Heart left ventricle (tissue), 16 donors: ENCODE data around the gene HLA-F. TPM values are rescaled to one million over a fixed set of nuclear protein-coding genes. Genes with fewer than 3 reads are reported as not detected.
A peak's percentile ranks its signal among the peaks of the same experiment; 100 is the strongest.

Experiments
- ATAC-seq, 4 donors: fragments of 200-7000 bp; cut with Tn5 transposase; one replicate each; pipeline ENCODE4 v1.9.1; 2020 to 2022; ENCODE audit warnings: moderate library complexity in 4 of 4, mild to moderate bottlenecking in 3 of 4, moderate number of reproducible peaks in 1 of 4
- DNase-seq, 5 donors: peaks; one replicate each; pipeline ENCODE4 v3.0.0-alpha.2; 2020
- H3K27ac ChIP-seq, 12 donors: fragments of 200-600 bp; sonication (generic) in 4 of 12; one replicate each; pipeline versions ENCODE4 v1.5.0 to v1.8.0; 2016 to 2022; ENCODE audit warnings: mild to moderate bottlenecking in 2 of 12
- H3K27me3 ChIP-seq, 9 donors: fragments of 200-600 bp; sonication (generic) in 2 of 9; one replicate each; pipeline versions ENCODE4 v1.5.1 to v1.8.0; 2016 to 2022; ENCODE audit warnings: mild to moderate bottlenecking in 3 of 9
- H3K36me3 ChIP-seq, 9 donors: fragments of 200-600 bp; sonication (generic) in 2 of 9; one replicate each; pipeline versions ENCODE4 v1.5.0 to v1.8.0; 2018 to 2022; ENCODE audit warnings: mild to moderate bottlenecking in 2 of 9
- H3K4me1 ChIP-seq, 12 donors: fragments of 200-600 bp; sonication (generic) in 4 of 12; one replicate each; pipeline versions ENCODE4 v1.5.0 to v1.8.0; 2016 to 2022; ENCODE audit warnings: mild to moderate bottlenecking in 3 of 12
- H3K4me3 ChIP-seq, 12 donors: fragments of 200-600 bp; sonication (generic) in 4 of 12; one replicate each; pipeline versions ENCODE4 v1.5.0 to v1.8.0; 2017 to 2022; ENCODE audit warnings: mild to moderate bottlenecking in 9 of 12, moderate library complexity in 4 of 12
- H3K9me3 ChIP-seq, 12 donors: fragments of 200-600 bp; sonication (generic) in 4 of 12; one replicate each; pipeline versions ENCODE4 v1.5.0 to v1.8.0; 2016 to 2022; ENCODE audit warnings: mild to moderate bottlenecking in 1 of 12
- POLR2A ChIP-seq, 2 donors: fragments of 450-650 bp; IDR thresholded peaks; one replicate each; pipeline ENCODE4 v1.6.1; 2017; ENCODE audit warnings: antibody characterized with exemption in 2 of 2, mild to moderate bottlenecking in 2 of 2, moderate library complexity in 2 of 2
- WGBS, 4 donors: extraction: QIAGEN DNeasy Blood & Tissue Kit in 2 of 4; methylation state at CpG; one replicate each; pipeline versions ENCODE4 v1.1.5 to v1.1.7; 2013 to 2018; 5-methylcytosine and 5-hydroxymethylcytosine counted together
- intact Hi-C, 10 donors: fragments of 100-400 bp; cut with DNase I; formaldehyde crosslinking; loops; one replicate each; pipeline versions ENCODE4 v1.11.1 to v1.14.2; 2022
- polyA plus RNA-seq, 2 donors: library from polyadenylated mRNA; stranded (reverse); fragments of 200-250 nt; gene quantifications; one replicate each; pipeline ENCODE4 v1.2.3, GENCODE V29; 2013
- total RNA-seq, 9 donors: library from RNA; depleted of rRNA in 2 of 9; stranded (reverse); fragments of >200 nt in 2 of 9; fragmentation: NEBNext Ultra II Directional in 3 of 9; extraction: Animal tissue kit (Norgen Biotek cat#: 25700) in 3 of 9; gene quantifications; one replicate each; pipeline versions ENCODE4 v1.1.0 to v1.2.4, GENCODE V29; 2016 to 2023
- TF ChIP-seq, protein P1 (sequence below), 12 donors: fragments of 200-600 bp; sonication (generic) in 4 of 12; IDR thresholded peaks; one replicate each; pipeline versions ENCODE4 v1.5.0 to v1.8.0; 2018 to 2022; ENCODE audit warnings: antibody characterized with exemption in 12 of 12, mild to moderate bottlenecking in 5 of 12
- donor health status: ischemic (EF 13 %, LVEDD 7.1; RV severe dilation, severe dysfunction).
- donor health status: healthy with polysubstance abuse.
- donor health status: DM: no; HTN: yes; CAD: no.
- donor health status: DM: no; HTN: no; CAD: no.
- donor health status: ischemic (EF 25% LVEDD 6.9; RV normal size, moderate dysfunction).
- donor health status: ischemic (EF 25% LVEDD 5.7; RV mildly dilated, moderate dysfunction).
- donor health status: healthy.
- donor health status: DM: yes; HTN: yes; CAD: no.
- donor health status: ischemic (EF 35%, LVEDD 5.7; RV mildly dilated, moderate dysfunction).
- donor health status: nonischemic (EF 11% LVEDD 7.7; RV severe dilation, severe dysfunction).
- donor health status: DM: yes; HTN: yes; CAD: no.
- donor health status: PGD.
- donor health status: ischemic (EF 29% LVEDD 5.4; RV normal size, mild dysfunction).
- donor health status: nonischemic (EF 23%, LVEDD 6.1; RV moderate dilation, normal function).

Gene HLA-F
- total and polyA plus RNA-seq, 11 donors = 23.1 to 228 (median 37.8) TPM

GRCh38 chr6:29726571-29727194, 3.4 kb downstream of the HLA-F start:
- no peak for DNase-seq
- intact Hi-C loops = loop anchor here in 1 of 10 donors (1.0 kb wide), 1 partner anchor 20 kb away; no protein-coding TSS in a partner anchor
- Histone ChIP-seq H3K4me3 (peak overlapping the region in 2 of 12 donors; percentile 85 to 97), H3K9me3 (no peaks in the 10 kb centered on the region), H3K27ac (no peak overlapping the region), H3K27me3 (no peaks in the 10 kb centered on the region), H3K36me3 (peaks cover 0 to 50% (median 30%) of the 10 kb centered on the region in 9 donors), H3K4me1 (peaks cover 0 to 35% (median 16%) of the 10 kb centered on the region in 12 donors)
- no peak for TF ChIP-seq POLR2A (IDR thresholded peaks at IDR 0.05)
- TF ChIP-seq, protein P1, sequence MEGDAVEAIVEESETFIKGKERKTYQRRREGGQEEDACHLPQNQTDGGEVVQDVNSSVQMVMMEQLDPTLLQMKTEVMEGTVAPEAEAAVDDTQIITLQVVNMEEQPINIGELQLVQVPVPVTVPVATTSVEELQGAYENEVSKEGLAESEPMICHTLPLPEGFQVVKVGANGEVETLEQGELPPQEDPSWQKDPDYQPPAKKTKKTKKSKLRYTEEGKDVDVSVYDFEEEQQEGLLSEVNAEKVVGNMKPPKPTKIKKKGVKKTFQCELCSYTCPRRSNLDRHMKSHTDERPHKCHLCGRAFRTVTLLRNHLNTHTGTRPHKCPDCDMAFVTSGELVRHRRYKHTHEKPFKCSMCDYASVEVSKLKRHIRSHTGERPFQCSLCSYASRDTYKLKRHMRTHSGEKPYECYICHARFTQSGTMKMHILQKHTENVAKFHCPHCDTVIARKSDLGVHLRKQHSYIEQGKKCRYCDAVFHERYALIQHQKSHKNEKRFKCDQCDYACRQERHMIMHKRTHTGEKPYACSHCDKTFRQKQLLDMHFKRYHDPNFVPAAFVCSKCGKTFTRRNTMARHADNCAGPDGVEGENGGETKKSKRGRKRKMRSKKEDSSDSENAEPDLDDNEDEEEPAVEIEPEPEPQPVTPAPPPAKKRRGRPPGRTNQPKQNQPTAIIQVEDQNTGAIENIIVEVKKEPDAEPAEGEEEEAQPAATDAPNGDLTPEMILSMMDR (IDR thresholded peaks at IDR 0.05) = no peak
- WGBS, 4 donors = 84 to 91% (median 88%) methylated on average over 9 of the region's 9 CpGs
- ATAC-seq = no peak

DNA sequence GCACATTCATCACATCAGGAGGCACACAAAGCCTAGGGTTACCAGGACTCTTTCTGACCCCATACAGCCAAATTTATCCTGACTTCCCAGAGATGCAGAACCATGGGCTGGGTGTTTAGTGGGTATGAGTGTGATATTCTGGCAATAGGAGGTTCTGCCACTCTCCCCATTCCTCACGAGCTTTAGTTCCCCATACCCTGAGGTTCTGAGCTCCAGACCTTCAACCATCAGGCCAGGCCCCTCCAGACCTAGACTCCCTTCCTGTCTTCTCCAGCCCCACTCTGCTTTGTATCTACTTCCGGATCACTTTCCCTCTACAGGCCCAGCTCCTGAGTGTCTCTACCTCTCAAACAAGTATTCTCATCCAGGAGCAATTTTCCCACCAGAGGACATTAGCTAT, 4.4 kb downstream of the HLA-F start:
- no peaks in the 10 kb centered on the region for H3K9me3 ChIP-seq

DNA sequence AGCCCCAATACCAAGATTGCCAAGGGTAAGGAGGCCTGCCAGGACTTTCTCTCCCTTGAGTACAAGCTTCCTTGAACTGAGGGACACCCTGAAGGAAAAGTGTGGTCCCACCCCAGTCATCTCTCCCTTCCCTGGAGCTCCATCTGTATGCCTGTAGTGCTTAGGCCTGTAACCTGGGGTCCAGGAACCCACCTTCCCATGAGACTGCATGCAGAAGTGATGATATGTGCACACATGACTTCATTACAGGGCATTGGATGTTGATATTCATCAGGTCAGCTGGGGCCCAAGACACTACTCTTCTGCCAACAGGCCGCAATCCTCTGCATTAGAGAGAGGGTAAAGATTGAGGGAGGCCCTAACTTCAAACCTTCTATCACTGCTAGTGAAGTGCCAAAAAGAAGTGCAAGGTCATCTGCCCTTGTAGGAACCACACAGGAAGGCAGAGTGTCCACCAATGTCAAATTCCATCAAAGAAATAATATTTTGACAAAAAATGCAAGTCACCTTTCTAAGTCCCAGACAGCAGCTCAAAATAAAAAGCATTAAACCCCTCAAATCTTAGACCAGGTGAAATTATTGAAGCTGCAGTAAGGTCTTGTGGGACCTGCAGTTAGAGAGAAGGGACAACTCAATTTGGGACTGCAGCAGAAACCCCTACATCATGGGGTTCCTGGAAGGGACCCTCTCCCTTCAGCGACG, 5.1 kb downstream of the HLA-F start:
- H3K9me3 ChIP-seq = no peaks in the 10 kb centered on the region
- H3K4me1 ChIP-seq = peaks cover 0 to 34% (median 16%) of the 10 kb centered on the region in 12 donors
- 83 to 91% (median 87%) methylated on average over 3 of the region's 3 CpGs for WGBS, 4 donors
- no peak overlapping the region for H3K27ac ChIP-seq
- intact Hi-C loops = no loop called here
- no peak for TF ChIP-seq POLR2A (IDR thresholded peaks at IDR 0.05)
- TF ChIP-seq, protein P1 (IDR thresholded peaks at IDR 0.05) = no peak
- ATAC-seq (no peak), DNase-seq (no peak)
- peaks cover 0 to 50% (median 30%) of the 10 kb centered on the region in 9 donors for H3K36me3 ChIP-seq
- no peaks in the 10 kb centered on the region for H3K27me3 ChIP-seq
- no peak overlapping the region for H3K4me3 ChIP-seq

More for the DNA sequence above, 4.4 kb downstream of the HLA-F start:
- intact Hi-C loops = no loop called here
- Histone ChIP-seq H3K36me3 (peaks cover 0 to 50% (median 30%) of the 10 kb centered on the region in 9 donors), H3K4me1 (peaks cover 0 to 35% (median 16%) of the 10 kb centered on the region in 12 donors), H3K27me3 (no peaks in the 10 kb centered on the region), H3K27ac (no peak overlapping the region), H3K4me3 (no peak overlapping the region)
- DNase-seq (no peak), ATAC-seq (no peak)
- TF ChIP-seq POLR2A (IDR thresholded peaks at IDR 0.05) = no peak
- TF ChIP-seq, protein P1 (IDR thresholded peaks at IDR 0.05) = no peak
- WGBS, 4 donors = 44 to 89% (median 52%) methylated on average over 2 of the region's 2 CpGs

DNA sequence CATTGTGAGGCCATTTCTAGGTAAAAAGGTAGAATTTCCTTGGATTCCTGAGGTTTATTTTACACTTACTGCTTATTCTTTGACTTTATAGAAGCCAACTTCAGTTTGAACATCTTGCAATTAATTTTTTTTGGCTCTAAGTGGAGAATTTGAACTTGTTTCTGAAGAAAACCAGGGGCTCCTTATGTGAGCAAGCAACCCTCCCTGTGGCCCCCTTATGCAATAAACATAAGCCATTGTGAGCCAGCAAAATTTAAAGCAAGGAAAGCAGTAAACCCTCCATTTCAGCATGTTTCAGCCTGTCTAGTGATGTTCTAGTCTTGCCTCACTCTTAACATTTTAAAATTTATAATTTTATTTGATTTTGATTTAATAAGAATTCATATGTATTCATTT, 5.6 kb downstream of the HLA-F start:
- peaks cover 0 to 34% (median 16%) of the 10 kb centered on the region in 12 donors for H3K4me1 ChIP-seq
- H3K4me3 ChIP-seq = no peak overlapping the region
- ATAC-seq (no peak), DNase-seq (no peak)
- peaks cover 0 to 50% (median 30%) of the 10 kb centered on the region in 9 donors for H3K36me3 ChIP-seq
- H3K27me3 ChIP-seq = no peaks in the 10 kb centered on the region
- H3K27ac ChIP-seq = no peak overlapping the region
- no peak for TF ChIP-seq POLR2A (IDR thresholded peaks at IDR 0.05)
- TF ChIP-seq, protein P1 (IDR thresholded peaks at IDR 0.05) = no peak
- intact Hi-C loops = no loop called here
- H3K9me3 ChIP-seq = no peaks in the 10 kb centered on the region
